Heart right ventricle (tissue), 16 donors: ENCODE data around the gene SOBP. TPM values are rescaled to one million over a fixed set of nuclear protein-coding genes. Genes with fewer than 3 reads are reported as not detected.

Source experiments
- ATAC-seq, 8 donors: fragments of 200-7000 bp; cut with Tn5 transposase; one replicate each; pipeline ENCODE4 v1.9.1; 2020; ENCODE audit warnings: mild to moderate bottlenecking in 8 of 8, moderate library complexity in 8 of 8, moderate number of reproducible peaks in 1 of 8
- DNase-seq, 2 donors: peaks; one replicate each; pipeline ENCODE4 v3.0.0-alpha.2; 2020
- H3K27ac ChIP-seq, 10 donors: fragments of 200-600 bp; sonication (generic) in 2 of 10; one replicate each; pipeline versions ENCODE4 v1.5.0 to v1.8.0; 2020 to 2022; ENCODE audit warnings: mild to moderate bottlenecking in 3 of 10
- H3K27me3 ChIP-seq, 7 donors: fragments of 200-600 bp; one replicate each; pipeline ENCODE4 v1.8.0; 2021 to 2022; ENCODE audit warnings: mild to moderate bottlenecking in 2 of 7
- H3K36me3 ChIP-seq, 9 donors: fragments of 200-600 bp; sonication (generic) in 1 of 9; one replicate each; pipeline versions ENCODE4 v1.5.0 to v1.8.0; 2020 to 2022; ENCODE audit warnings: mild to moderate bottlenecking in 2 of 9
- H3K4me1 ChIP-seq, 9 donors: fragments of 200-600 bp; sonication (generic) in 1 of 9; one replicate each; pipeline versions ENCODE4 v1.5.0 to v1.8.0; 2020 to 2022; ENCODE audit warnings: mild to moderate bottlenecking in 4 of 9
- H3K4me3 ChIP-seq, 10 donors: fragments of 200-600 bp; sonication (generic) in 2 of 10; one replicate each; pipeline versions ENCODE4 v1.5.0 to v1.8.0; 2020 to 2022; ENCODE audit warnings: mild to moderate bottlenecking in 7 of 10, moderate library complexity in 2 of 10
- H3K9me3 ChIP-seq, 11 donors: fragments of 200-600 bp in 10 of 11; sonication (generic) in 2 of 11; one replicate each; pipeline versions ENCODE4 v1.5.0 to v1.8.0; 2013 to 2022; ENCODE audit warnings: mild to moderate bottlenecking in 2 of 11, control low read depth in 1 of 11, moderate library complexity in 1 of 11
- CTCF ChIP-seq, 9 donors: fragments of 200-600 bp; sonication (generic) in 2 of 9; IDR thresholded peaks; one replicate each; pipeline versions ENCODE4 v1.5.0 to v1.8.0; 2021 to 2022; ENCODE audit warnings: antibody characterized with exemption in 9 of 9, mild to moderate bottlenecking in 5 of 9, moderate library complexity in 1 of 9
- WGBS, 2 donors: extraction: QIAGEN DNeasy Blood & Tissue Kit; methylation state at CpG; one replicate each; pipeline ENCODE4 v1.1.7; 2013; ENCODE audit warnings: inconsistent platforms in 1 of 2; 5-methylcytosine and 5-hydroxymethylcytosine counted together
- intact Hi-C, 10 donors: fragments of 100-400 bp; cut with DNase I; formaldehyde crosslinking; loops; one replicate each; pipeline versions ENCODE4 v1.11.1 to v1.14.2; 2022
- polyA plus RNA-seq, 2 donors: library from polyadenylated mRNA; stranded (reverse); fragments of 200-250 nt; gene quantifications; one replicate each; pipeline ENCODE4 v1.2.3, GENCODE V29; 2013
- total RNA-seq, 10 donors: library from RNA; stranded (reverse); fragmentation: NEBNext Ultra II Directional in 3 of 10; extraction: Animal tissue kit (Norgen Biotek cat#: 25700) in 3 of 10; gene quantifications; one replicate each; pipeline versions ENCODE4 v1.2.1 to v1.2.4, GENCODE V29; 2021 to 2023
- donor health status: Arrhythmogenic right ventricular cardiomyopathy.
- donor health status: ischemic (EF 13 %, LVEDD 7.1; RV severe dilation, severe dysfunction).
- donor health status: healthy with polysubstance abuse.
- donor health status: DM: no; HTN: yes; CAD: no.
- donor health status: DM: no; HTN: no; CAD: no.
- donor health status: ischemic (EF 25% LVEDD 6.9; RV normal size, moderate dysfunction).
- donor health status: ischemic (EF 25% LVEDD 5.7; RV mildly dilated, moderate dysfunction).
- donor health status: healthy.
- donor health status: DM: yes; HTN: yes; CAD: no.
- donor health status: Ischemic cardiomyopathy.
- donor health status: ischemic (EF 35%, LVEDD 5.7; RV mildly dilated, moderate dysfunction).
- donor health status: nonischemic (EF 11% LVEDD 7.7; RV severe dilation, severe dysfunction).
- donor health status: DM: yes; HTN: yes; CAD: no.
- donor health status: PGD.
- donor health status: ischemic (EF 29% LVEDD 5.4; RV normal size, mild dysfunction).
- donor health status: nonischemic (EF 23%, LVEDD 6.1; RV moderate dilation, normal function).

SOBP gene
- total and polyA plus RNA-seq, 12 donors, result 5.2 to 25.3 (median 18.2) TPM

GRCh38 chr6:107707346-107708275, 217.7 kb downstream of the SOBP start:
- ATAC-seq, result peak in 1 of 8 donors; percentile 39
- intact Hi-C loops, result loop anchor here in 5 of 10 donors (10.0 kb wide), 3 partner anchors 137 to 573 kb away; no protein-coding TSS in a partner anchor

GRCh38 chr6:107708435-107708834, 218.5 kb downstream of the SOBP start:
- intact Hi-C loops, result loop anchor here in 5 of 10 donors (10.0 kb wide), 3 partner anchors 136 to 574 kb away; no protein-coding TSS in a partner anchor
- 79 to 87% methylated on average over 6 of the region's 6 CpGs for WGBS, 2 donors
- no peak overlapping the region for H3K27ac ChIP-seq

More at GRCh38 chr6:107707346-107708275, 217.7 kb downstream of the SOBP start:
- Histone ChIP-seq H3K4me1 (peaks cover 0 to 15% (median 11%) of the 10 kb centered on the region in 9 donors), H3K4me3 (no peak overlapping the region), H3K27me3 (peaks cover 0 to 12% (median 0%) of the 10 kb centered on the region in 7 donors), H3K27ac (no peak overlapping the region), H3K9me3 (no peaks in the 10 kb centered on the region), H3K36me3 (no peaks in the 10 kb centered on the region)
- DNase-seq, result no peak
- TF ChIP-seq CTCF (IDR thresholded peaks at IDR 0.05), result no peak
- WGBS, 2 donors, result 92 to 93% methylated on average over 18 of the region's 18 CpGs

GRCh38 chr6:107709341-107709740, 219.4 kb downstream of the SOBP start:
- no peak overlapping the region for H3K4me3 ChIP-seq
- H3K27ac ChIP-seq, result no peak overlapping the region
- TF ChIP-seq CTCF (IDR thresholded peaks at IDR 0.05), result no peak
- H3K4me1 ChIP-seq, result peaks cover 0 to 25% (median 21%) of the 10 kb centered on the region in 9 donors
- ATAC-seq, result no peak
- intact Hi-C loops, result loop anchor here in 5 of 10 donors (10.0 kb wide), 3 partner anchors 135 to 575 kb away; no protein-coding TSS in a partner anchor
- WGBS, 2 donors, result 86 to 91% methylated on average over 7 of the region's 7 CpGs
- H3K9me3 ChIP-seq, result no peaks in the 10 kb centered on the region
- DNase-seq, result no peak
- H3K27me3 ChIP-seq, result peaks cover 0 to 15% (median 0%) of the 10 kb centered on the region in 7 donors
- no peaks in the 10 kb centered on the region for H3K36me3 ChIP-seq

More at GRCh38 chr6:107708435-107708834, 218.5 kb downstream of the SOBP start:
- TF ChIP-seq CTCF (IDR thresholded peaks at IDR 0.05), result no peak
- ATAC-seq, result no peak
- Histone ChIP-seq H3K36me3 (no peaks in the 10 kb centered on the region), H3K27me3 (peaks cover 0 to 12% (median 0%) of the 10 kb centered on the region in 7 donors), H3K4me3 (no peak overlapping the region), H3K4me1 (peaks cover 0 to 23% (median 19%) of the 10 kb centered on the region in 9 donors), H3K9me3 (no peaks in the 10 kb centered on the region)
- no peak for DNase-seq

Other genes with a start within 250 kb of the SOBP start
- gene PDSS2, start 30.6 kb upstream of the SOBP start, total RNA-seq, result 10 to 100 TPM; 15.5 to 22.2 (median 19.7) TPM
- gene PDSS2, start 30.6 kb upstream of the SOBP start, polyA plus RNA-seq, result 1 to 10 TPM; 5.5 to 9.2 TPM